HG02970 (cell line): ENCODE results near the gene SYT13.

ENCODE experiments used
- ATAC-seq: cut with Tn5 transposase; IDR thresholded peaks from one replicate; pipeline ENCODE4 v1.9.1; 2021; ENCODE audit warnings: mild to moderate bottlenecking, moderate library complexity, moderate number of reproducible peaks; ENCODE audit not compliant: unreplicated experiment, low FRiP score

SYT13 gene, protein sequence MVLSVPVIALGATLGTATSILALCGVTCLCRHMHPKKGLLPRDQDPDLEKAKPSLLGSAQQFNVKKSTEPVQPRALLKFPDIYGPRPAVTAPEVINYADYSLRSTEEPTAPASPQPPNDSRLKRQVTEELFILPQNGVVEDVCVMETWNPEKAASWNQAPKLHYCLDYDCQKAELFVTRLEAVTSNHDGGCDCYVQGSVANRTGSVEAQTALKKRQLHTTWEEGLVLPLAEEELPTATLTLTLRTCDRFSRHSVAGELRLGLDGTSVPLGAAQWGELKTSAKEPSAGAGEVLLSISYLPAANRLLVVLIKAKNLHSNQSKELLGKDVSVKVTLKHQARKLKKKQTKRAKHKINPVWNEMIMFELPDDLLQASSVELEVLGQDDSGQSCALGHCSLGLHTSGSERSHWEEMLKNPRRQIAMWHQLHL

DNA sequence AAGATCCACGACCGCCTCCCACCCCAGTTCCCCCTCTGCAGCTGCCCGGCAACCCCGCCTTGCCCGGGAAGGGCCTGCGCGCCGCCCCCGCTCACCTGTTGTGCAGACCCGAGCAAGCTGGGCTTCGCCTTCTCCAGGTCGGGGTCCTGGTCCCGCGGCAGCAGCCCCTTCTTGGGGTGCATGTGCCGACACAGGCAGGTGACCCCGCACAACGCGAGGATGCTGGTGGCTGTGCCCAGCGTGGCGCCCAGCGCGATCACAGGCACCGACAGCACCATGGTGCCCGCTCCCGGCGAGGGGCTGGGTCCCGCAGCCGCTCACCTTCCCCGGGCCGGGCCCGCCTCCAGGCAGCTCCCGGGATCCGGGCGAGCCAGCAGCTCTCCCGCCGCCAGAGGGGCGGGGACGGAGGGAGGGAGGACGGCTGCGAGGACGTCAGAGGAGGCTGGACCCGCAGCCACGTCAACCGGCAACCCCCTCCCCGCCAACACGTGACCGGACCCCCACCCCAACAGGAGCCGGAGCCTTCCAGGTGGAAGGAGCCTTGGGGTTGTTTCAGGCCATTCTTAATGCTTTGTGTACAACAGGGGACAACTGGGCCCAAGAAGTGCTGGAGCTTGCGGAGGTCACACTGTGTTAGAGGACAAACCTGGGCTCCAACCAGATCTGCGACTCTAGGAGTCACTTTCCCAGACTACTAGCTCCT is at the start of gene SYT13:
Gene SYT13, minus strand, starts transcription at position 412 of the 703 bp plus-strand sequence. Its CDS starts 134 bp downstream, at position 278.
- no peak for ATAC-seq

DNA sequence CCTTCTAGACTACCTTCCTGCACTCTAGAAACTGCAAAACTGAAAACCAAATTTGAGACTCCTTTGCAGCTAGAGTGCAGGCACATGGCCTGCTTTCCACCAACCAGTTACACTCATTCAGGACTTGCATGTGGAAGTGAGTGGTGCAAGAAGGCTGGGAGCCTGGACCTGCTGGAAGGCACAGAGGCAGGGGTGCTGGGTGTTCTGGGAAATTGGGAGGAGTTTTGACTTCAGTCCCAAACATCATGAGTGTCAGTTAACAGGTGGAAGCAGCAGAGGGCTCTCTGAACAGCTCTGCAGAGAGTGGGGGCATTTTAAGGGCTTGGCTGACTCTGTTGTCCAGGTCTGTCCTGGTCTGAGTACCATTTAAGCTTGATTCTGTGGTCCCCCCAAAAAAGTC is 49.3 kb upstream of the SYT13 start:
- ATAC-seq: no peak

DNA sequence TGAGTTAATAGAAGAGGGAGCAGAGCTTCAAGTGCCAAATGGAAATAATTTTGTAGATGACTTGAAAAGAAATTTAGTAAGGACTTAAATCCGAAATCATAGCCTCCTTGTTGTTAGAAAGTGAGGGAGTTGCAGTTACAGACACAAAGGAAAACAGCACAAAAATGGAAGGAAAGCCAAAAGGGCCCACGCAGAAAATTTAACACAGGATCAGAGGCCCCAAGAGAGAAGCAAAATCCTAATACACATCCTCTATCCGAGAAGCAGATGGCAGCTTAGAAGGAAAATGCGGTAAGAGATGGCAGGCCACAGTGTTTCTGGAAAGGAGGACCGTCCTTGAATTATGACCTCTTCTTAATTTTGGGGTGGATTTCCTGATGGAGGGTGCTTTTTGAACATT is 48.7 kb upstream of the SYT13 start:
- ATAC-seq: no peak

- ATAC-seq: no peak
Measured at GRCh38 chr11:45334410-45334809, 48.3 kb upstream of the SYT13 start.

DNA sequence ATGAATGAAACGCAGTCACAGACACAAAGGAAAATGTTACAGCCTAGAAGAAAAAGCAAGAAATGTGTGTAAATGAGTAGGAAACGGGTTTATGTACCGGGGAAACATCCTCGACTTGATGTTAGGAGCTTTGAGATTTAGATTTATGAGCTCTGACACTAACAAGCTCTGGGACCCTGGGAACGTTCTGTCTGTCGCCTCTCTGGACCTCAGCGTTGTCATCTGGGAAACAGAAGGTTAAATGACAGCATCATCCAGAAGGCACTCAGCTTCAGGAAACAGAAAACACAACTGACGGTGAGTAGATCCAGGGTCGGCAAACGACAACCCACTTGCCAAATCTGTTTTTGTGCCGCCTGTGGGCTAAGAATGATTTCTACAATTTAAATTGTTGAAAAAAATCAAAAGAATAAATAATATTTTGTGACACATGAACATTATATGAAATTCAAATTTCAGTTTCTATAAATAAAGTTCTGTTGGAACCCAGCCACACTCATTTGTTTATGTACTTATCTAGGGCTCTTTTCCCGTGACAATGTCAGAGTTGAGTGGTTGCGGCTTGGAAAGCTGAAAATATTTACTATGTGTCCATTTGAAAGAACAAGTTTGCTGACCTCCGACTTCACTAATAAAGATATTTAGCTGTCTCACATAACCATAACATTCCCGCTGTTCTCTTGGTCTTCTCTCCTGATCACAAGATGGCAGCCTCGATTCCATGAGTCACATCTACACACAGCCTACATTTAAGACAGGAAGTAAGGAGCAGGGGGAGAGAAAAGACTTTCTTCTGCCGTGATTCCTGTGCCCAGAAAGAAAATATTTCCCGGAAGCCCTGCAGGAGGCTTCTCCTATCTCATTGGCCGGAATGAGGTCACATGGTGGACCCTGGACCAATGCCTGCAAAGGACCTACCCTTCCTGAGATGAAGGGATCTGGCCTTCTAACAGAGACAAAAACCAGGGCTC is 47.1 kb upstream of the SYT13 start:
- no peak for ATAC-seq

- no peak for ATAC-seq
Measured at GRCh38 chr11:45332276-45332934, 46.3 kb upstream of the SYT13 start.

GRCh38 chr11:45331839-45332238 is 45.7 kb upstream of the SYT13 start:
- ATAC-seq: no peak

GRCh38 chr11:45328726-45329125 is 42.6 kb upstream of the SYT13 start:
- ATAC-seq: no peak

- no peak for ATAC-seq
Measured at GRCh38 chr11:45324459-45324858, 38.3 kb upstream of the SYT13 start.

GRCh38 chr11:45323601-45324249 is 37.6 kb upstream of the SYT13 start:
- no peak for ATAC-seq

DNA sequence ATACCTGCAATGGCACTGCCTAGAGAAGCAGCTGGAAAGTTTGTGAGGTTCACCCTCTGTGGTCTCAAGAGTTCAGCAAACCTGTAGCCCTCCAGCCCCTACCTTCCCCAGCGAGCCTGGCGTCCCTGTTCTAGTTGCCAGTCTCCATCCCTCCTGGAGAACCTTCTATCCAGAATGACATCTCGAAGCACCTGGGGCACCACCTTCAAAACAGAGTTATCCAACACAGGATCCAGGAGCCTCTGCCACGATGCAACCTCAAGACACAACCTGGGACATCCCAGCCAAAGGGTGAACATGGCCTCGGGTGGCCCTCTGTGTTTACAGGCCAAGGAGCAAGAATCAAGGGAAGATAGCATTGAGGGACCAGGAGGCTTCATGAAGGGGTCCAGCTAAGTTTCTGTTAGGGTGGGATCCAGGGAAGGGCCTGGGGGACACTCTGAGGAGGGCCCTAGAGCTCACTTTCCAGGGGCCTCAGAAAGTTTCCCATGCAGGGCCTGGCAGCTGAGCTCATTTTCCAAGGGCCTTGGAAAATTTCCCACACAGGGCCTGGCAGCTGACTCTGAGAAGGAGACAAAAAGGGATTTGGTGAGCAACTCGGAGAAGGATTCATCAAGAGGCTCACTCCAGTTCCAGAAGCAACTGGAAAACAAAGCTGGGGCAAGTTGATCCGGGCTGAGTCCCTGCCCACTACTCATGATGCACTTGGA is 36.9 kb upstream of the SYT13 start:
- no peak for ATAC-seq

DNA sequence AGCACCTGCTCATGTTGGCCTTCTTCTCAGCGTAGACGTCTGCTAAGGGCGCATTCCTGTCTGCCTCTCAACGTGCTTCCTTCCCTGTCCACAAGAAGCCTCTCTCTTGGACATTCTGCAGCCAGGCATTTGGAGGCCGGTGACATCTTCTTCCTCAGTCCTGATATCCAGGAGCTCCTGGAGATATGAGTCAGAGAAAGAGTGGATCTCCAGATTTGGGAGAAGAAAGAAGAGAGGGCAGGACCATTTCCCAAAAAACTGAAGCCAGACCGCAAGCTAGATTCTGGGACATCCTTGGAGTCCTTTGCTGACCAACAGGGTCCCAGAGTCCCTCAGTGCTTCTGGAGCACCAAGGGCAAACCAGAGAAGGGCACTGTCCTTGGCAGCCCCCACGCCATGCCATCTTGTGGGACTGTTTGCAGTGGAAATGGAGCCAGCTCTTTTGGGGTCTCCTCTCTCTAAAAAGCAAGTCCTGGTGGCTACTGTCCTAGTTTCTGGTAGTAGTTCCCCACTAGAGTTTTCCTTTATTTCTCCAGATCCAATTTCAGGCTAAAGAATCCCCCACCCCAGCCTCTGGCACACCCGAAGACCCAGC is 36.1 kb upstream of the SYT13 start:
- ATAC-seq: no peak

GRCh38 chr11:45321669-45322068 is 35.5 kb upstream of the SYT13 start:
- no peak for ATAC-seq

DNA sequence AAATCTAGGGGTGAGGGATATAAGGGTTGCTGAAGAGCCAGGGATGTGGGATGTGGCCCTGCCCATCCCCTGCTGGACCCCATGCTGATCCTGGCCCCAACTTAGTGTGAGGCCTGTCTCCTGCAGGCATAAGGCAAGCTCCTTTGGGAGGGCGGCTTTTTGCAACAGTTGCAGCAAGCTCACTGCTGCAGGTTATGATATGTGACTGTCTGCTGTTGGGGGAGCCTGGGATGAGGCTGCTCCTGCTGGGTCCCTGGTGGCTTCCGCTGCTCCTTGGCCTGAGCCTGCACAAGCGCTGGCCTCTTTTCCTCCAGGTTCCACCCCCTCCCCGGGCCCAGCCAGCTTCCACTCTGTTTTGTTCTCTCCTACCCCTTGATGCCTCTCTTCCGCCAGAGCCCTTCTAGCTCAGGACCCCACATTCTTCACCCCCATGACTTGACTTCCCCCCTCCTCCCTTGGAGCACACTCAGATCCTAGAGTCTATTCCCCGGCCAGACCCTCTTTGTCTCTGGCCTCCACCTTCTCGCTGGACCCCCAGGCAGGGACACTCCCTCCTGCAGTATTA is 35.0 kb upstream of the SYT13 start:
- ATAC-seq: no peak

- no peak for ATAC-seq
Measured at GRCh38 chr11:45320371-45320770, 34.2 kb upstream of the SYT13 start.

DNA sequence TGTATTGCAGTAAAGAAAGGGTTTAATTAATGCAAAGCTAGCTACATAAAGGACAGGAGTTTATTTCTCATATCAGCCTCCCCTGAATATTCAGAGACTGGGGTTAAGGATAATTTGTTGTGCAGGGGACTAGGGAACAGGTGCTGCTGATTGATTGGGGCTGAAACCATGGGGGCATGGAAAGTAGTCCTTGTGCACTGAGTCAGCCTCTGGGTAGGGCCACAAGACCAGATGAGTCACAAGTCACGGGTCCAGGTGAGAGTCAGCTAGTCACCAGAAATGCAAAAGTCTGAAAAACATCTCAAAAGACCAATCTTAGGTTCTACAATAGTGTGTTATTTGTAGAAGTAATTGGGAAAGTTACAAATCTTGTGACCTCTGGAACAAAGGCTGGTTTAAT is 32.9 kb upstream of the SYT13 start:
- ATAC-seq: no peak

DNA sequence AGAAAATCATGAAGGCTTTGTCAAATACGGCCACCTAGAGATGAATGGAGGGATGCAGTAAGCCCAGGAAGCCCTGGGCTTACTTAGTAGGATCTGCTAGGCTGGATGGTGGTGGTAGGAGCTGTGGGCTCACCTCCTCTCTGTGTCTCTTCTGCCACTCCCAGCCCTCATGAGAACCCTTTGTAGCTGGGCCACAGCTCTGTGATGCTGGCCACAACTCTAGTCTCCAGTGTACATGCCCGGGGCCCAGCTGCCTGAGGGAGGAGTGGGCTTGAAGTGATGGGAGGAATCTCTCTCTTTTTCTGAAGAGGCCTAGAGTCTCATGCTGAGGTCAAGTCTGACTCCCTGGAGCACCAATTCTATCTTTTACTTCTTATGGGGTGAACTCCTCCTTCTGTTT is 32.4 kb upstream of the SYT13 start:
- ATAC-seq: no peak

DNA sequence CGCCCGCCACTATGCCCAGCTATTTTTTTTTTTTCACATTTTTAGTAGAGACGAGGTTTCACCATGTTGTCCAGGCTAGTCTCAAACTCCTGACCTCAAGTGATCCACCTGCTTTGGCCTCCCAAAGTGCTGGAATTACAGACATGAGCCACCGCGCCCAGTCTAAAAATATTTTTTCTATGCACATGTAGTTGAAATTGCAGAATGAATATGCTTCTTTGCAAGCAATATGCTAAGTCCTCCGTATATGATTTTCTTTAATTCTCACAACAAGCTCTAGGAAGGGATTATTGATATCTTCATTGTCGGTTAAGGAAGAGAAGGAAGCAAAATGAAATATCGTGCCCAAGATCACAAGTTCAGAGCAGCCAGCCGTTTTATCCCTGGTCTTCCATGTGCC is 30.1 kb upstream of the SYT13 start:
- no peak for ATAC-seq
